ENCODE measurements around the gene ZNF821.
A peak's percentile ranks its signal among the peaks of the same experiment; 100 is the strongest.
"Not testable (repeated sequence)": the region's sequence is repeated elsewhere in the genome, so short reads cannot be mapped to it uniquely, and the experiment has no call there.

Gene ZNF821

GRCh38 chr16:71899171-71899570, 15.2 kb upstream of the ZNF821 start:
- DNase-seq = no peak

- no peak for DNase-seq
These were observed 12.9 kb upstream of the ZNF821 start for GRCh38 chr16:71896764-71897368.

GRCh38 chr16:71895679-71896365, 11.8 kb upstream of the ZNF821 start:
- peak; percentile 16 for DNase-seq

- DNase-seq = peak; percentile 98
These were observed 11.1 kb upstream of the ZNF821 start, which contains the start of gene IST1 for GRCh38 chr16:71894921-71895678. Gene IST1 (plus strand): TSS chr16:71895531. CDS start chr16:71915641, 20,110 bp downstream.

- DNase-seq = peak; percentile 62
These were observed 10.4 kb upstream of the ZNF821 start for GRCh38 chr16:71894229-71894920.

GRCh38 chr16:71893888-71894228, 9.9 kb upstream of the ZNF821 start:
- no peak for DNase-seq

- no peak for DNase-seq
These were observed 5.2 kb upstream of the ZNF821 start for GRCh38 chr16:71889147-71889546.

GRCh38 chr16:71885261-71885650, 1.3 kb upstream of the ZNF821 start:
- no peak for DNase-seq

GRCh38 chr16:71883168-71883848, 674 bp downstream of the ZNF821 start:
- peak; percentile 36 for DNase-seq

GRCh38 chr16:71882505-71883167, 1.3 kb downstream of the ZNF821 start:
- DNase-seq = peak; percentile 72

GRCh38 chr16:71880176-71880575, 3.8 kb downstream of the ZNF821 start:
- DNase-seq = peak; percentile 20

- DNase-seq = no peak
These were observed 5.1 kb downstream of the ZNF821 start for GRCh38 chr16:71878911-71879310.

GRCh38 chr16:71873199-71873598, 10.8 kb downstream of the ZNF821 start:
- DNase-seq = no peak

GRCh38 chr16:71870818-71871217, 13.2 kb downstream of the ZNF821 start:
- no peak for DNase-seq

- DNase-seq = no peak
These were observed 14.9 kb downstream of the ZNF821 start for GRCh38 chr16:71869089-71869488.

GRCh38 chr16:71867939-71868338, 16.0 kb downstream of the ZNF821 start:
- no peak for DNase-seq

- DNase-seq = not testable (repeated sequence)
These were observed 16.8 kb downstream of the ZNF821 start for GRCh38 chr16:71867175-71867574.

GRCh38 chr16:71865173-71865863, 18.7 kb downstream of the ZNF821 start:
- DNase-seq = no peak

- DNase-seq = no peak
These were observed 20.0 kb downstream of the ZNF821 start for GRCh38 chr16:71863995-71864394.

- no peak for DNase-seq
These were observed 24.0 kb downstream of the ZNF821 start for GRCh38 chr16:71859762-71860521.
